Measurements from ENCODE around the gene KCNQ4. TPM values are rescaled to one million over a fixed set of nuclear protein-coding genes. Genes with fewer than 3 reads are reported as not detected.
A peak's percentile ranks its signal among the peaks of the same experiment; 100 is the strongest.

The KCNQ4 gene
- total and polyA plus RNA-seq, 2 of the 13 experiments (the other 11 are each of a cell fraction or from before 2014, with no cell fraction given), result 0.02 to 0.09 TPM

- POLR2A ChIA-PET, result no interaction called here
- FAIRE-seq, result no peak
- in situ Hi-C loops (cut with HindIII; ENCODE audit: extremely low pct_ligation_motif_present, low pct_unique_long_range_greater_than_20kb) (no loop called here), intact Hi-C loops (cut with micrococcal nuclease; ENCODE audit: unreplicated experiment) (loop anchor here (5.0 kb wide), 1 partner anchor 77 kb away; no protein-coding TSS in a partner anchor)
- CTCF ChIA-PET (ENCODE audit: low intra/inter-chr PET ratio, low total read pairs), result no interaction called here
- Histone ChIP-seq H3K9me3 (ENCODE audit: low read length) (no peaks in the 10 kb centered on the region), H3K27me3 (ENCODE audit: control insufficient read depth in 1 of 2, insufficient read depth in 2 of 2, low read length in 2 of 2) (no peaks in the 10 kb centered on the region), H2AFZ (ENCODE audit: low read length) (no peak overlapping the region), H3K4me1 (ENCODE audit: insufficient read depth, low read length) (peaks cover 17% of the 10 kb centered on the region), H3K36me3 (replicated peaks in 1 of 2; ENCODE audit: control insufficient read depth in 1 of 2, insufficient read depth in 2 of 2, low read length in 2 of 2) (peaks cover 37 to 69% of the 10 kb centered on the region in 2 experiments), H3K27ac (ENCODE audit: extremely low read length, insufficient read depth, low read length) (no peak overlapping the region), H3K79me2 (ENCODE audit: insufficient read depth, low read length) (no peaks in the 10 kb centered on the region), H3K4me3 (replicated peaks in 1 of 3; ENCODE audit: insufficient read depth in 1 of 3, low read depth in 2 of 3, low read length in 3 of 3) (no peak overlapping the region), H3K9ac (ENCODE audit: insufficient read depth, low read depth, low read length) (no peak overlapping the region), H3K4me2 (ENCODE audit: low read depth, low read length) (no peak overlapping the region), H4K20me1 (ENCODE audit: insufficient read depth, low read length) (no peaks in the 10 kb centered on the region)
- ATAC-seq, result no peak
- no peak for DNase-seq (ENCODE audit: low spot score)
- 100% methylated on average over 4 of the region's 4 CpGs for WGBS (ENCODE audit: low lambda C conversion rate)
- TF ChIP-seq RBM22 (optimal IDR thresholded peaks at IDR 0.05; ENCODE audit: low read length) (peak; percentile 56), STAG1 (CRISPR knock-in tag; IDR thresholded peaks at IDR 0.05) (0 out of 2 replicates have a peak, but pooled peaks have one; percentile 13), RAD21 (CRISPR knock-in tag; IDR thresholded peaks at IDR 0.05) (no peak)
- no TSS peak for BruUV-seq (replicated peaks)
Observed at GRCh38 chr1:40769815-40770214, 13.8 kb upstream of the KCNQ4 start.

- Histone ChIP-seq H3K4me3 (replicated peaks in 1 of 3; ENCODE audit: insufficient read depth in 1 of 3, low read depth in 2 of 3, low read length in 3 of 3) (no peak overlapping the region), H3K9me3 (ENCODE audit: low read length) (no peaks in the 10 kb centered on the region), H3K27me3 (ENCODE audit: control insufficient read depth in 1 of 2, insufficient read depth in 2 of 2, low read length in 2 of 2) (no peaks in the 10 kb centered on the region), H3K9ac (ENCODE audit: insufficient read depth, low read depth, low read length) (no peak overlapping the region), H2AFZ (ENCODE audit: low read length) (no peak overlapping the region), H3K4me2 (ENCODE audit: low read depth, low read length) (no peak overlapping the region), H3K4me1 (ENCODE audit: insufficient read depth, low read length) (peaks cover 19% of the 10 kb centered on the region), H4K20me1 (ENCODE audit: insufficient read depth, low read length) (no peaks in the 10 kb centered on the region), H3K36me3 (replicated peaks in 1 of 2; ENCODE audit: control insufficient read depth in 1 of 2, insufficient read depth in 2 of 2, low read length in 2 of 2) (peaks cover 35 to 62% of the 10 kb centered on the region in 2 experiments), H3K79me2 (ENCODE audit: insufficient read depth, low read length) (no peaks in the 10 kb centered on the region), H3K27ac (ENCODE audit: extremely low read length, insufficient read depth, low read length) (no peak overlapping the region)
- in situ Hi-C loops (cut with HindIII; ENCODE audit: extremely low pct_ligation_motif_present, low pct_unique_long_range_greater_than_20kb), result no loop called here
- ATAC-seq (no peak), DNase-seq (ENCODE audit: low spot score) (no peak), FAIRE-seq (no peak)
- no peak for TF ChIP-seq ARID2 (CRISPR knock-in tag; IDR thresholded peaks at IDR 0.05; ENCODE audit: borderline replicate concordance)
- TF ChIP-seq CTCF (CRISPR knock-in tag; IDR thresholded peaks at IDR 0.05), result peak; percentile 18; the same call in 1 of the 2 replicates
- no peak for TF ChIP-seq KAT8 (CRISPR knock-in tag; IDR thresholded peaks at IDR 0.05)
- no peak for TF ChIP-seq FOXA3 (CRISPR knock-in tag; IDR thresholded peaks at IDR 0.05)
- peak; percentile 67 for TF ChIP-seq AGO2 (optimal IDR thresholded peaks at IDR 0.05; ENCODE audit: low read depth, low read length)
- ChIA-PET POLR2A (no interaction called here), CTCF (ENCODE audit: low intra/inter-chr PET ratio, low total read pairs) (no interaction called here)
- intact Hi-C loops (cut with micrococcal nuclease; ENCODE audit: unreplicated experiment), result loop anchor here (5.0 kb wide), 1 partner anchor 77 kb away; no protein-coding TSS in a partner anchor
- no TSS peak for BruUV-seq (replicated peaks)
- WGBS (ENCODE audit: low lambda C conversion rate), result 94% methylated on average over 18 of the region's 18 CpGs
Observed at GRCh38 chr1:40770296-40771070, 13.1 kb upstream of the KCNQ4 start.

Data from HepG2 (cell line).